ENCODE data around the gene GFER. TPM values are rescaled to one million over a fixed set of nuclear protein-coding genes. Genes with fewer than 3 reads are reported as not detected.

The GFER gene
- total RNA-seq, 1 donor from 2014 or later, result 42.8 TPM

DNA sequence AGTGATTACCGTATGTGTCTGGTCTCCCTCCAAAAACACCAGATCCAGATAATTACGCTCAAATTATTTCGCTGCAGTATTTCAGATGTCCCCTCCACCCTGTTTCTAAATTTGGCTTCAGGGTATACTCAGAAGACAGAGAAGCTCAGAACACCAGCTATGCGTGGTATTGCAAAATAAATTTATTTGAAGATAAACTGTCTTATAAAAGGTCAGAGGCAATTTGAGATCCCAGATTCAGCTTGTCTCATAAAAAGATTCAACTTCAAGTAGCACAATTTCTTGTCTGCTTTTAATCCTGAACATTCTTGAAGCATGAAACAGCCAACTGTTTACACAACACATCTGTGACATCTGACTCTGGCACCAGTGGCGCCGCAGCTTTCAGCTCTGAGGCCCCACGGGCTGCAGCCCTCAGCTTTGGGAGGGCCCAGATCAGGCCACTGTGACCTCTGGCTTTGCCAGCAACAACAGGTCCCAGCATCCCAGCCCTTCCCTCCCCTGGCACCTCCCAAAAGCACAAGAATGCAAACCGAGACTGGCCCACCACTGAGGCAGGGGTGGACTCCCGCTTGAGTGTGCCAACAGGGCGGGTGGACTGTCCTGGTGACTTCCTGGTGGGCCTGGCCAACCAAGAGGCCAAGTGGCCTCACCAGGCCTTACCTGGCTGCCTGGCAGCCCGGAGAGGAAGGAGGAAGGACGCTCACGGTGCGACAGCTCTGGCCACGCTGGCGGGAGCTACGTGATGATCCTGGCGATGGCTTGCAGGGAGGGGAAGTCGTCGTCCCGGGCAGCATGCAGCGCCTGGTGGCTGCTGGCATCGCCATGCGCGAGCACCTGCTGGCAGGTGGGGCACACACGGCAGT lies 13.7 kb downstream of the GFER start:
- Mint-ChIP-seq H3K27me3 (no peaks in the 10 kb centered on the region), H3K4me3 (no peak overlapping the region), H3K36me3 (ENCODE audit: low read depth) (peaks cover 32% of the 10 kb centered on the region), H3K9me3 (no peaks in the 10 kb centered on the region), H3K4me1 (peaks cover 8% of the 10 kb centered on the region), H3K27ac (no peak overlapping the region)
- DNase-seq, result no peak
- intact Hi-C loops (cut with micrococcal nuclease), result no loop called here

DNA sequence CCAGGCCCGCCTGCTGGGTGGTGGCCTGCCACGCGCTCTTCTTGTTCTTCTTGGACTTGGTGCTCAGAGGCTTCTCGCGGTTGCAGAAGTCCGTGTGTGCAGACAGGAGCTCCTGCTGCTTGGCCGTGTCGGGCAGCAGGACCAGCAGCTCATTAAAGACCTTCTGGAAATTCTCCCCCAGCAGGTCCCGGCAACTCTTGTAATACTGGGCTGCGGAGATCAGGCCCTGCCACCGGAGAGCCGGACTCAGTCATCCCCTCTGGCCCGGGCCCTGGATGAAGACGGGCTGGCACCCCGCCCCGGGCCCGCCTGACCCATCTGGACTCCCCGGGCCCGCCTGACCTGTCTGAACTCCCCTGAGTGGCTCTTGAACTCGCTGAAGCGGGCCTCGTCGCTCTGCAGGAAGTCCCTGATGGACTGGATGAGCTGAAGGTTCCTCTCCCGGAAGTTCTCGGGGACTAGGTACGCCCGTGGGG lies 14.4 kb downstream of the GFER start:
- Mint-ChIP-seq H3K36me3 (ENCODE audit: low read depth) (peaks cover 32% of the 10 kb centered on the region), H3K4me3 (no peak overlapping the region), H3K9me3 (no peaks in the 10 kb centered on the region), H3K27ac (no peak overlapping the region), H3K27me3 (no peaks in the 10 kb centered on the region), H3K4me1 (peaks cover 8% of the 10 kb centered on the region)
- DNase-seq, result no peak
- intact Hi-C loops (cut with micrococcal nuclease), result no loop called here

DNA sequence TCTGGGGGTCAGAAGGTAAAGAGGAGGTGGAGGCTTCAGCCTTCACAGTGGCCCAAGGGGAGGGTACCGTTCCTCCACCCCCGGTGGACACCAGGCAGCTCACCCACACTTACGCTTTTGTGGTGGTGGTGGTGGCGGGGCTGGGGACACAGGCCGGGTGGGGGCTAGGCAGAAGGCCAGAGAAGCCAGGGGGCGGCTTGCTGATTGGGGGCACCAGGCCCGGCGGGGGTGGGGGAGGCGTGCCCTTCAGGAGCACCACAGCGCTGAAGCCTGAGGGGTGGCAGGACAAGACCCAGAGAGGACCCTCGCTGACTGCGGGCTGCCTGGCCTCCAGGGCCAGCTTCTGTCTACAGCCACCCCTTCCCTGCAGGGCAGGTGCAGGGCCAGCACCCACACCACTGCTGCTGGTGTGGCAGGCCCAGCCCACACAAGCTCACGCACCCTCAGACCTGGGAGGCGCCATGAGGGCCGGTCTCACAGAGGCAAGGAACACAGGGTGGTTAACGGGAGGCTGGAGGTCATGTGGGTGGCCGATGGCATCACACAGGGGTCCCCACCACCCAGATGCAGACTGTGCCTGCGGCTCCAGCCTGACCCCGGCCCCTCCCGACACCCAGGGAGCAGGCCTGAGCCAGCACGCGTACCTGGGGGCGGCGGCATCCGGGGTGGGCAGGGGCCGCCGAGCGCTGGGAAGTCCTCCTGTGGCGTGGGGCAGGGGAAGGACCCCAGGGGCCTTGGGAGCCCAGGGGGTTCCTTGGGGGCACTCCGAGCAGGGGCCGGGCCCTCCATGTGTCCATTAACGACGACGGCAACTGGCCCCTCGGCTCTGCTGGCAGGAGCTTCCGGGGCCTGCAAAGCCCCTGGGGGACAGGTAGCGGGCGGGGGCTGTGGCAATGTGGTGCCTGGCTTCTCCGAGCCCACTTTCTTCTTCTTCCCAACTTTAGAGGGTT lies 15.1 kb downstream of the GFER start:
- DNase-seq, result no peak
- intact Hi-C loops (cut with micrococcal nuclease), result no loop called here
- H3K9me3 Mint-ChIP-seq, result no peaks in the 10 kb centered on the region
- H3K27ac Mint-ChIP-seq, result no peak overlapping the region
- H3K4me3 Mint-ChIP-seq, result no peak overlapping the region
- peaks cover 7% of the 10 kb centered on the region for H3K4me1 Mint-ChIP-seq
- peaks cover 32% of the 10 kb centered on the region for H3K36me3 Mint-ChIP-seq (ENCODE audit: low read depth)
- H3K27me3 Mint-ChIP-seq, result no peaks in the 10 kb centered on the region

DNA sequence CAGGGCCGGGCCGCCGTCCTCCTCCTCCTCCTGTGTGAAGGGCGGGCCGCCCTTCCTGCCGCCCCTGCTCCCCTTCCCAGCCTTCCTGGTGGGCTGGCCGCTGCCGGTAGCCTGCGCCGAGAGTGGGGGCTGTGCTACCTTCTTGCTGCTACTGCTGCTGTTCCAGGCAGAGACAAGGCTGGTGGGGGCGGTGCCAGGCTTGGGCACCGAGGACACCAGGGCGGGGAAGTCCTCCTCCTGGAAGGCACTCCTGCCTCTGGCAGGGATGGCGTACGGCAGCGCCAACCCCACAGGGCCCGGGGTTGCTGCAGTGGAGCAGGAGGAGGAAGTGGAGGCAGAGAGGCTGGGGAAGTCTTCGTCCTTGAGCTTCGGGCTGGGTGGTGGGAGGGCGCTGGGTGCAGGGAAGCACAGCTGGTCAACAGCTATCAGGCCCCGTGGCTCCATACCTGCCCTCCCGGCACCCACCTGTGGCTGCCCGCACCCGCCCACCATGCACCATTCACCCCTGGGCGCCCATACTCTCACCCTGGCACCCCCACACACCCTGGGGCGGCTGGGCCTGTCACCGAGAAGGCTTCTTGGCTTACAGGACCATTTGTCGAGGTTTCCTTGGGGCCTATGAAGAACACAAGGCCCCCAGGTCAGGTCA lies 16.0 kb downstream of the GFER start:
- Mint-ChIP-seq H3K27ac (no peak overlapping the region), H3K4me1 (peaks cover 11% of the 10 kb centered on the region), H3K36me3 (ENCODE audit: low read depth) (peaks cover 32% of the 10 kb centered on the region), H3K9me3 (no peaks in the 10 kb centered on the region), H3K27me3 (no peaks in the 10 kb centered on the region), H3K4me3 (no peak overlapping the region)
- DNase-seq, result no peak
- intact Hi-C loops (cut with micrococcal nuclease), result loop anchor here (10.0 kb wide), 1 partner anchor 215 kb away; the partner anchor contains the start of genes BRICD5 and PGP

DNA sequence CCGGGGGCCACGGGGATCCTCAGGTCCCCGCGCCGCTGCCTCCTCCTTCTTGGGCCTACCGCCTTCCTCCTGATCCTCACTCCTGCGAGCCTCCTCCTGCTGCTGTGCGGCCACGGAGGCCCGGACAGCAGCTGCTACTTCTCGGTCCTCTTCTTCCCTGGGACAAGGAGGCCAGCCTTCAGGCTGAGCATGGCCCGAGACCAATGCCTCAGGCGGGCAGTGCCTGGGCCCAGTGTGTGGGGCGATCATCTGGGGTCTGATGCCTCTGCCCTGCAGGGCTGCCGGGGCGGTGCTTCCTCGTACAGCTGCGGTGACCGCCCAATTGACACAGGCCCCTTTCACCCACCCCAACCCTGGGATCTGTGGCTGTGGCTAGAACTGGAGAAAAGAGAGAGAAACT lies 17.0 kb downstream of the GFER start:
- Mint-ChIP-seq H3K27ac (no peak overlapping the region), H3K36me3 (ENCODE audit: low read depth) (peaks cover 27% of the 10 kb centered on the region), H3K4me1 (peaks cover 11% of the 10 kb centered on the region), H3K4me3 (no peak overlapping the region), H3K9me3 (no peaks in the 10 kb centered on the region), H3K27me3 (no peaks in the 10 kb centered on the region)
- DNase-seq, result no peak
- intact Hi-C loops (cut with micrococcal nuclease), result loop anchor here (10.0 kb wide), 1 partner anchor 214 kb away; the partner anchor contains the start of genes BRICD5 and PGP

DNA sequence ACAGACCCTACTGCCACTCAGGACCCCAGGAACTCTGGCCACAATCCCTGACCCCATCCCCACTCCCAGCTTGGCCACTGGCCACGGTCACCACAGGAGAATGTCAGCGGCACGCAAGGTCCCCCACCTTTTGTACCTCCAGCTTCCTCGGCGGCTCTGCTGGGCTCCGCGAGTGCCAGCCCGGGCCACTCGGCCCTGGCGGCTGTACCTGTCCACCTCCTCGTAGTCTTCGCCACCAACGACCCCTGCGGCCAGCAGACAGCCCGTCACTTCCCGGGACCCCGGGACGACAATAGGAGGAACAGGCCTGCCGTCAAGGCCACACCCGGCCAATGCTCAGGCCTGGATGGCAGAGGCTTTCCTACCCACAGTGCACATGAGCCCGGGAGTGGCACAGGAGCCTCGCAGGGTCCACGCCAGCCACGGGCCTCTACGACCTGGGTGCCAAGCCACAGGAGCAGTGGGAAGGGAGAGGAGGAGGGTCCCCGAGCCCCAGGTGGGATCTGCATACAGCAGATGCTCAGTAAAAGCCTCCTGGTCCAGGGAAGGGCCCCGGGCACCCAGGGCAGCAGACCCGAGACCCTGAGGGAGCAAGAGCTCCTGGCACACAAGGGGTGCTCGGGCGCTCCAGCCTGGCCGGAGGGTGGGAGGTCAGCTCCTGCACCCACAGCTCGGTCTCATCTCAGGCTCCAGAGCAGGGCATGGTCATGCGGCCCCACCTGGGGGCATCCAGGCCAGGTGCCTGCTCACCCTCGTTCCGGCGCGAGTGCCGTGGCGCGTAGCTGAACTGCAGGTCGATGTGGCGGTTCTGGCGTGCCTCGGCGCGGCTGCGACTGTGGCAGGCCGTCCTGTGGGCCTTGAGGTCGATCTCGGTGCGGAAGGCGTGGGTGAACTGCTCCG lies 17.7 kb downstream of the GFER start:
- no peak overlapping the region for H3K27ac Mint-ChIP-seq
- intact Hi-C loops (cut with micrococcal nuclease), result loop anchor here (10.0 kb wide), 1 partner anchor 213 kb away; the partner anchor contains the start of genes BRICD5 and PGP
- no peak for DNase-seq
- no peaks in the 10 kb centered on the region for H3K9me3 Mint-ChIP-seq
- H3K4me3 Mint-ChIP-seq, result no peak overlapping the region
- H3K4me1 Mint-ChIP-seq, result peaks cover 13% of the 10 kb centered on the region
- H3K36me3 Mint-ChIP-seq (ENCODE audit: low read depth), result peaks cover 29% of the 10 kb centered on the region
- no peaks in the 10 kb centered on the region for H3K27me3 Mint-ChIP-seq

DNA sequence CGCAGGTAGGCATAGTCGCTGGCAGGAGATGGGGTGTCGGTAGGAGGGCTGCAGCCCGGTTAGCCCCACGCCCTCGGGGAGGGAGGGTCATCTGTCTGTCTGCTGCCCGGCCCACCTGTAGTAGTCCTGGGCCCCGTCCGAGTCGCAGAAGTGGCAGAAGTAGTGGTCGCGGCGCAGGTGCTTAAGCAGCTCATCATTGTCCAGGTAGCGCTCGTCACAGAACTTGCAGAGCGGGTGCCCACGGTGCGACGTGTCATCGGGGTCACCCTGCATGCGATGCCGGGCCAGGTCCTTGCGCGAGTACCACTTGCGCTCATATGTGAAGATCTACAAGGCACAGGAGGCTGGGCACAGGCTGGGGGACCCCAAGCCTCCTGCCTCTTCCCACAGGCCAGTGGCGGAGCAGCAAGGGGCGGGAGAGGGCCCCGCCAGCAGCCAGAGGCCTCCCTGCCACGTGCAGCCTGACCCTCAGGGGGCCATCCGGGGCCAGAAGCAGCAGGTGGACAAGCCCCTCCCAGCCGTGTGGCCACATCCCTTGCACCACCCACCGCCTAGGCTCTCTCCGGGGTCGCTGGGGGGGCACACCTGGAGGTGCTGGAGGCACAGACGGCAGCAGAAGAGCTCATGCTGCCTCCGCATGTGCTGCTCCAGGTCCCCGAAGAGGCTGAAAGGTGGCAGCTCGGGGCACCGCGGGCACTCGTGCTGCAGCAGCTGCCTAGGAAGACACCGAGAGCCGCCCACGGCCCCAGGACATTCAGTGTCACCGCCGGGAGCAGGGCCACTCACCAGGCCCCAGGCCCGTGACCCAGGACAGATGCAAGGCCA lies 18.6 kb downstream of the GFER start:
- H3K36me3 Mint-ChIP-seq (ENCODE audit: low read depth), result peaks cover 28% of the 10 kb centered on the region
- no peaks in the 10 kb centered on the region for H3K27me3 Mint-ChIP-seq
- DNase-seq, result no peak
- no peak overlapping the region for H3K27ac Mint-ChIP-seq
- H3K4me3 Mint-ChIP-seq, result no peak overlapping the region
- H3K9me3 Mint-ChIP-seq, result no peaks in the 10 kb centered on the region
- intact Hi-C loops (cut with micrococcal nuclease), result loop anchor here (10.0 kb wide), 1 partner anchor 212 kb away; the partner anchor contains the start of genes BRICD5 and PGP
- H3K4me1 Mint-ChIP-seq, result peaks cover 20% of the 10 kb centered on the region

DNA sequence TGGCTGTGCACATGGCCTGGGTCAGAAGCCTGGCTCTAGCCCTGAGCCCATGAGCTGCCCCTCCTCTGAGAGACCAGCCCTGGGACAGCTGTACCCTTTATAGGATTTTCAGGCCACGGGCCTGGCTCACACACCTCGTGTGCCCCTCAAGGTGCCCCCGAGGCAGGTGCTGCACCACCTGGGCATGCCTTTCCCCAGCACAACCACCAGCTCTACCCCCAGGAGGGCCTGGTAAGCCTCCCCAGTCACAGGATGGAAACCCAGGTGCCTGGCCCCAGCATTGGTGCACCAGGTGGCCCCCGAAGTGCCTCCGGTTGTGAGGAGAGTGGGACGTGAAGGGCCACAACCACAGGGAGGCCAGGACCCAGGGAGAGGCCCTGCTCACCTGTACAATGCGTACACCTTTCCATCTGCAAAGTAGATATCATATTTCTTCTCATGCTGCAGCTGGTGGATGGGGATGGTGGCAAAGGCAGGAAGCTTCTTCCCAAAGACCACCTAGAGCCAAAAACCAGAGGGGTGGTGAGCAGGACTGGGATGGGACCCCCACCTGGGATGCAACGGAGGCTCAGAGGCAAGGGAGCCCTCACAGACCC lies 19.3 kb downstream of the GFER start:
- DNase-seq, result no peak
- H3K27me3 Mint-ChIP-seq, result no peaks in the 10 kb centered on the region
- H3K4me1 Mint-ChIP-seq, result peaks cover 25% of the 10 kb centered on the region
- H3K36me3 Mint-ChIP-seq (ENCODE audit: low read depth), result peaks cover 32% of the 10 kb centered on the region
- no peaks in the 10 kb centered on the region for H3K9me3 Mint-ChIP-seq
- intact Hi-C loops (cut with micrococcal nuclease), result loop anchor here (10.0 kb wide), 1 partner anchor 211 kb away; the partner anchor contains the start of genes BRICD5 and PGP
- no peak overlapping the region for H3K4me3 Mint-ChIP-seq
- no peak overlapping the region for H3K27ac Mint-ChIP-seq

DNA sequence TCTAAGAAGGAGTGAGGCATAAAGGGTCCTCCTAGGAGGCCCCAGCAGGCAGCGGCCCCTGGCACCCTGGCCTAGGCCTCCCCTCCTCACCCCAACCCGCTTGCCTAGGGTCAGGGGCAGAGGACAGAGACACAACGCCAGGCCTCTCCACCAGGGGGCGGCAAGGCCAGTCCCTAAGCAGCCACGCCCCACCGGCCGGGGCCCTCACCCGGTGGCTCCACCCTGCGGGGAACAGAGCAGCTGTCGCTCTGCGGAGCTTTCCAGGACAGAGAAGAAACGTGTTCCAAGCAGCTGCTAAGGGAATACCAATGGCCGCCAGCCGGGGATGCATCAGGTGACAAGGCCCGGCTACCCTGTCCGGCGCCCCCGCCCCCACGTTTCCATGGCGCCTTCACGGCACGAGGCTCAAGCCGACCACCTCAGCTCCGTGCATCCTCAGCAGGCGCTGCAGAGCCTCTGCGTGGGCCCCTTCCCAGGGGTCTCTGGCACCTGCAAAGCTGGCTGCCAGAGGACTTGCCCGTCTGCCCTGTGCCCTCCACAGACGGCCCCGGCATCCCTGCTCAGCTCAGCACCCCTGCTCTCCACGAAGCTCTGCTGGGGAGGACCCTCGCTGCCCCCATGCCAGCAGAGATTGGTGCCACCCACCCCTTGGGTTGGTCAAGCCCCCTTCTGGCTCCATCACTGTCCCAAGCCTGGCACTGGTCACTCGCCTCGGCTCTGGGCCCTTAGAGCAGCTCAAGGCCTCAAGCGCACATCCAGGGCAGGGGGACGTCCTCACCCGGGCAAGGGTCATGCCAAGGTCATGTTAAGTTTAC lies 20.0 kb downstream of the GFER start:
- peak; percentile 97 for DNase-seq
- Mint-ChIP-seq H3K36me3 (ENCODE audit: low read depth) (peaks cover 34% of the 10 kb centered on the region), H3K4me3 (no peak overlapping the region), H3K27ac (no peak overlapping the region), H3K27me3 (no peaks in the 10 kb centered on the region), H3K9me3 (no peaks in the 10 kb centered on the region), H3K4me1 (peaks cover 30% of the 10 kb centered on the region)
- intact Hi-C loops (cut with micrococcal nuclease), result loop anchor here (10.0 kb wide), 1 partner anchor 211 kb away; the partner anchor contains the start of genes BRICD5 and PGP

DNA sequence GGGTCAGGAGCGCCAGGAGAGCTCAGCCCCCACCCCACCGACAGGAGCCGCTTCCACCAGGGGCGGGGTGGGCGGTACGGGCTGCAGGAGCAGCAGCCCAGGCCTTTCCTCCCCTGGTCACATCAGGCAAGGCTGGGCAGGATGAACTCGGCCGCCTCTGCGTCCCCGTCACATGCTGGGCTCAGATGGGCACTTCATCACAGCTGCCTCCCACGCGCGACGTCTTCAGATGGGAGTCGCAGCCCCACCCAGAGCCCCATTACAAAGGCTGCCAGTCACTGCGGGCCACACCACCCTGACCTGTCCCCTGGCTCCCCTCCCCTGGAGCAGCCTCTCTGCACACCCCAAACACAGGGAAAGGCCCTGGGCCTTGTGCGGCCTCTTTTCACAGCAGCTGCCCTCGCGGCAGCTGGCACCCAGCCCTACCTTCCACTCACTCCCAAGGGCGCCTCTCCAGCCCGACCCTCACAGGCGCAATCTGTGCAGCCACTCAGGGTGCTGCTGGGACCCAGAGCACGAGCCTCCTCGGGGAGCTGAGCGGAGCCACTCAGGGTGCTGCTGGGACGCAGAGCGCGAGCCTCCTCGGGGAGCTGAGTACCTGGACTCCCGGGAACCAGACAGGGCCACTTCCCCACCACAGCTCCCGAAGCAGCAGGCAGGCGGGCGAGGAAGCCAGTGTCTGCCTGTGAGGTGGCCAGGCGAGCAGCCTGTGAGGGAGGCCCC lies 21.0 kb downstream of the GFER start:
- intact Hi-C loops (cut with micrococcal nuclease), result loop anchor here (5.0 to 10.0 kb wide), 3 partner anchors 33 to 247 kb away; partner anchors contain the start of genes BRICD5, ECI1, PGP and TBL3
- H3K9me3 Mint-ChIP-seq, result no peaks in the 10 kb centered on the region
- no peaks in the 10 kb centered on the region for H3K27me3 Mint-ChIP-seq
- H3K27ac Mint-ChIP-seq, result no peak overlapping the region
- H3K4me3 Mint-ChIP-seq, result no peak overlapping the region
- peaks cover 30% of the 10 kb centered on the region for H3K4me1 Mint-ChIP-seq
- peaks cover 33% of the 10 kb centered on the region for H3K36me3 Mint-ChIP-seq (ENCODE audit: low read depth)
- no peak for DNase-seq

Measured in activated CD4-positive, alpha-beta T cell treated with anti-CD3 and anti-CD28 coated beads, Interleukin-2, amount 10 ng/mL, durations not matched to agents 24 days and 14 days (primary cell).